GM21737 (cell line): Measurements from ENCODE around the gene WDR74.

ENCODE experiments used
- ATAC-seq: cut with Tn5 transposase; IDR thresholded peaks from one replicate; pipeline ENCODE4 v1.9.1; 2021; ENCODE audit warnings: mild to moderate bottlenecking, moderate library complexity; ENCODE audit not compliant: unreplicated experiment

The WDR74 gene

DNA sequence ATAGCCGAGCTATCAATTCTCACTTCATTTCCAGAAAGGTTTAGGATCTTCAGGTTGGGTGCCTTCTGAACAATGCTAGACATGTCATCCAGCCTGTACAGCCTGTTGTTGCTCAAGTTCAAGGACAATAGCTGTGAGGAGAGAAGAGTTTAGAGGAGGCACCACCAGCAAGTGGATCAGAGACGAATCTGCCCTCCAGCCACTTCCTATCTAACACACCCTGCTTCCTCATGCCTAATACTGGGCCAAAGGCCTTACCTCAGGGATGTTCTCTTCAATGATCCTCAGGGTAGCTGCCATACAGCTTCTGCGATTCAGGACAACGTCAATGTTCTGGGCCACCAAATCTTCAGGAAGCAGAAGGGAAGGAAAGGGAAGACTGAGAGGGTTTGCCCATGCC lies 38.3 kb downstream of the WDR74 start:
- no peak for ATAC-seq

DNA sequence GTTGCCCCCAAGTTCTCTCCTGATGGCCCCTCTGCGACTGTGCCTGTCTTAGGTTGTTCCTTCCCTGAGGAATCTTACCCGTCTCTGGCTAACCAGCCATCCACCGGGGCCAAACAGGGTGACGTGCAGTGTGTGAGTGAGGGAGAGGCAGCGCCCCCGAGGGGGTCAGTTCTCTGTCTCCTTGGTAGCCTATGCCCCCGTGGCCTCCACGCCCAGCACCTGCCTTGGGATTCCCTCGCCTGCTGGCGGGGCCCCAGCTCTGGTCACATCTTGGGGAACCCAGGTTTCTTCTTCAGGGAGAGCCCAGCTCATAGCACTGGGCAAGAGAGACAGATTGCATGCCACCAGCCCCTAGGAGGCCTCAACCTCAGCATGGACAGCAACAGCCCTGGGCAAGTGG lies 39.9 kb downstream of the WDR74 start:
- no peak for ATAC-seq

DNA sequence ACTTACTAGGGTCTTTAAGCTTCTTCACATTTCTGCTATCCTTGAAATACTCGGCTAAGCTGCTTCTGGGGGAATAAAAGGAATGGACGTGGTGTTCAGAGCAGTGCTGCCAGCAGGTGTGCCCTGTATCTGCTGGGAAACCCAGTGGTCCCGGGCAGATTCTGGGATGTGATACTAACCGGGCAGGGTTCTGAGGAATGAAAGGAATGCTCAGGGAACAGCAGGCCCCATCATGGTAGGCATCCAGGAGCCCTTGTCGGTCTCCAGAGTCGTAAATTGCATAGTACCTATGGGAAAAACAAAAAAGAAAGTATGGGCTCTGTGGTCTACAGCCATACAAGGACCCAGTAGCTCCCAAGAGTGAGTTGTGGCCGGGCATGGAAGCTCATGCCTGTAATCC lies 43.1 kb downstream of the WDR74 start:
- no peak for ATAC-seq

DNA sequence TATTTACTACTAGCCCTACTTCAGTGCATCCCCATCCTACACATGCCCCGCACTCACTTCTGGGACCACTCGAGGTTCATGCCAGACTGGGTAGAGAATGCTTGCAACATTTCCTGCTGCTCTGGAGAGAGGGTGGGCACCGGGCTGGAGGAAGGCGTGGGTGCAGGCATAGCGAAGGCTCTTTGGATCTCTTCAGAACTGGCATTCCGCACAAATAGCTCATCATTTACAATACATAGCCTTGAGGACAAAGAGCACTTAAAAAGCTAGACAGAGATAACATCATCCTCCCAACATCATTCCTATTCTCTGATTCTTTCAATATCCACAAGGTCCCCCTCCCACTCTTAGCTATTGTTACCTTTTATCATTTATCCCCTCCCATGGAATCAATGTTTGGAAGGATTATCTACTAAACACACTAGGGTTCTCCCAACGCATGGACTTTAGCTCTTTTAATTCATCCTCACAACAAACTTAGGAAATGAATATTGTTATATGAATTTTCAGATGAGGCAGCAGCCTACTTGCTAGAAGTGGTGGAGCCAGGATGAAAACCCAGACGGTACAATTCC lies 45.1 kb downstream of the WDR74 start:
- no peak for ATAC-seq

DNA sequence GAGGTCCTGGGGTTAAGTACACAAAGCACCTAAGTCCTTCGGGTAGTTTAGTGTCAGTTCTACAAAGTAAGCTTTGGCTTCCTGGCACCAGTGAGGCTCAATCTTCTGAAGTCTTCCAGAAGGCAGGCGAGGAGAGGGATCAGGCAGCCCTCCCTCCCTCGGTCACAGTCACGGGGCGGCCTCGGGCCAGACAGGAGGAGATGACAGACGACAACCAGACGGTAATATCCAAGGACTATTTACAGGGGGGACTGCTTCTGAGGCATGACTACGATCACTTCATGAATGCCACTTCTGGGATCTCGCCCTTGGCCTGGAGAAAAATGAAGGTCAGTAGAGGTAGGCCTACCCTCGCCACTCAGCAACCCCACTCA lies 47.2 kb downstream of the WDR74 start:
- ATAC-seq: no peak

DNA sequence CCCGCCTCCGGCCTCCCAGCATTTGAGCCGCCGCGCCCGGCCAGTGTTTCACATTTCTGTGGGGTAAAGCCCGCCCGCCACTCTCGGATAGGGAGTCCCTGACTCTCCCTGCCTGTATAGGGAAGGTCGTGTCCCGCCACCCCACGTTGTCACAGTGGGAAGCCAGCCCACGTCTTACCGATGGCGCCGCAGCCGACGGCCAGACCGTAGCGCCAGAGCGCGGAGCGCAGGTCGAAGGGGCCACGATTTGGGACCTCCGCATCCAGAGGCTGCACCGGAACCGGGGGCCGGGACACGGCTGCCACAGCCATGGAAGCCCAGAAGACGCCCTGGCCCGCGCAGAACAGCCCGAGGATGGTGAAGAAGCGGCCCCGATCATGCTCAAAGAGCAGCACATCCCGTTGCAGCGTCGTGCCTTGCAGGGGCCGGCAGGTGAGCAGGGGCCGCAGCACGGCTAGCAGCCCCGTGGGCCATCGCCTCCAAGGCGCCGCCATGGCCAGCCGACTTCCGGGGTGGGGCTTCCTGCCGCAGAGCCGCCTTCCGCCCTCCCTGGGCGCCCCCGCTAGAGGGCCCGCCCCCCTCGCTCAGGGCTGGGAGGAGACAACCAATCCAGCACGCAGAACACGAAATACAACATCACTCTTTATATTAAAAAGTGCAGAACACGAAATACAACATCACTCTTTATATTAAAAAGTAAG lies 47.7 kb downstream of the WDR74 start, which contains the start of gene TMEM223:
Gene TMEM223 (minus strand): TSS at position 506 of the 701 bp plus-strand sequence. CDS start 12 bp downstream, at position 494.
- peak; percentile 53 for ATAC-seq

DNA sequence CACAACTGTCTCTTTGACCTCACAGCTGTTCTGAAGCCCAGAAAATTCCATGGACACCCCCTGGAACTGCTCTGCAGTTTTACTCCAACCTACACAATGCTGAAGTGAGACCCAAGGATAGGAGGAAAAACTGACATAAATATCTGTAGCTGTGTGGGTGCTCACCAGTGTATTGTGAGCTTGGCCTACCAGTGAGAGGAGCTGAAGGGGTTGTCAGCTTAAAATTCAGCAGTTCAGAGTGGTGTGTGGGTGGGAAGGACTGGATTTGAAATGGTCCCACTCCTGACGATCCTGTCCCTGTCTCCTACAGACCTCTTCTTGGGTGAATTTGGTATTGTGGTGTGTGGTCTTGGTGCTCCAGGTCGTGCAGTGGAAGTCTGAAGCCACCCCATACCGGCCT lies 49.8 kb downstream of the WDR74 start:
- ATAC-seq: no peak

DNA sequence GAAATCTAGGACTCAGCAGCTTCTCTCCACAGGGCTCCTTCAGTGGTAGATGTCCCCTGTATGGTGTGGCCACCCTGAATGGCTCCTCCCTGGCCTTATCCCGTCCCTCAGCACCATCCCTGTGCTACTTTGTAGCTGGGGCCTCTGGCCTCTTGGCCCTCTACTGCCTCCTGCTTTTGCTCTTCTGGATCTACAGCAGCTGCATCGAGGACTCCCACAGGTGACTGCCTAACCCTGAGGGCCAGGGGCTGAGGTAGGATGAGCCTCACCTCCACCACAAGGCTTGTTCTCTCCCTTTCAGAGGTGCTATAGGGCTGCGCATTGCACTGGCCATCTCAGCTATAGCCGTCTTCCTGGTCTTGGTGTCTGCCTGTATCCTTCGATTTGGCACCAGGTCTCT lies 50.4 kb downstream of the WDR74 start:
- ATAC-seq: no peak

DNA sequence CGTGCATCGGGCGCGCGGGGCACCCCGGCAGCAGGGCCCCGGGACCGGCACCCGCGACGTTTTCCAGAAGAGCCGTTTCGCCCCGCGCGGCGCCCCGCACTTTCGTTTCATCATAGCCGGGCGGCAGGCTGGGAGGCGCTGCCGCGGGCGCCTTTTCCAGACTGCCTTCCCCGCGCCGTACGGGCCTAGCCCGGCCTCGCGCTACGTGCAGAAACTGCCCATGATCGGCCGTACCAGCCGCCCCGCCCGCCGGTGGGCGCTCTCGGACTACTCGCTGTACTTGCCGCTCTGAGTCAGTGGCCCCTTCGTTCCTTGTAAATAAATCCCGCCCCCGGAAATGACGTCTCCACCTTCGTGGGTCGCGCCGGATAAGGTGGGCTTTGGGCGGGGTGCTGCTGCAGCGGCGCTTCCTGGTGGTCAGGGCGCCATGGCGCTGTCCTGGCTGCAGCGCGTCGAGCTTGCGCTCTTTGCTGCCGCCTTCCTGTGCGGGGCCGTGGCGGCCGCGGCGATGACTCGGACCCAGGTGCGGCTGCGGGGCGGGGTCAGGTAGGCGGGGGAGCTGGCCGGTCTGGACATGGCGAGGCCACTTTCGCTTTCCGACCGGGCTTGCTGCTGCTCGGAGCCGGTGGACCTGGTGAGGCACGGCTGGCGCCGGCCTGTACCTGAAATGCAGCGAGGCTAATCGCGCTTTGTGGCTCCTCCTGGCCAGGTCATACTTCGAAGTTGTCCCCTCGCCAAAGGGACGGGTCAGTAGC lies 52.2 kb downstream of the WDR74 start, which contains the start of gene TMEM179B:
Gene TMEM179B (plus strand): TSS at position 398 of the 755 bp plus-strand sequence. CDS start 30 bp downstream, at position 428.
- peak; percentile 61 for ATAC-seq

DNA sequence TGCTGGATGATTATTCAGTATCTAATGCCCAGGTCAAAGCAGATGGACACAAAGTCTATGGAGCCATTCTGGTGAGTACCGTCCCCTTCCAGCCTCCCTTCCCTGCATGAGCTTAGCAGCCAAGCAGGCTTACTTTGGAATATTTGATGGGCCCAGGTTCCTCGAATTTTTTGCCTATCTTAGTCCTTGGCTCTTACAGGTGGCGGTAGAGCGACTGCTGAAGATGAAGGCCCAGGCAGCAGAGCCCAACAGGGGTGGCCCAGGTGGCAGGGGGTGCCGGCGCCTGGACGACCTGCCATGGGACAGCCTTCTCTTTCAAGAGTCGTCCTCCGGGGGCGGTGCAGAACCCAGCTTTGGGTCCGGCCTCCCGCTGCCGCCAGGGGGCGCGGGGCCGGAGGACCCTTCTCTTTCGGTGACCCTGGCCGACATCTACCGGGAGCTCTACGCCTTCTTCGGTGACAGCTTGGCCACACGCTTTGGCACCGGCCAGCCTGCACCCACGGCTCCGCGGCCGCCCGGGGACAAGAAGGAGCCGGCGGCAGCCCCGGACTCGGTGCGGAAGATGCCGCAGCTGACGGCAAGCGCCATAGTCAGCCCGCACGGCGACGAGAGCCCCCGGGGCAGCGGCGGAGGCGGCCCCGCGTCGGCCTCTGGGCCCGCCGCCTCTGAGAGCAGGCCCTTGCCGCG lies 52.9 kb downstream of the WDR74 start:
- peak; percentile 51 for ATAC-seq
